OCI-M2 (cell line): ENCODE results near the gene LAMTOR1.

Experiments used
- DNase-seq: peaks from one replicate; lab custom pipeline; 2025; ENCODE audit not compliant: unreplicated experiment; lab: John Stamatoyannopoulos, UW

The LAMTOR1 gene

GRCh38 chr11:72081821-72082453, 21.2 kb downstream of the LAMTOR1 start:
- DNase-seq, result no peak

- DNase-seq, result no peak
Measured at GRCh38 chr11:72081184-72081644, 21.9 kb downstream of the LAMTOR1 start.

- peak; percentile 90 for DNase-seq
Measured at GRCh38 chr11:72080326-72081183, 22.5 kb downstream of the LAMTOR1 start, which contains the start of the genes LRRC51 and NUMA1. Gene LRRC51 (plus strand): TSS chr11:72080850. CDS start chr11:72089084, 8,234 bp downstream. Gene NUMA1 (minus strand): TSS chr11:72080542. CDS start chr11:72035943, 44,599 bp downstream.

- no peak for DNase-seq
Measured at GRCh38 chr11:72079819-72080325, 23.2 kb downstream of the LAMTOR1 start.

GRCh38 chr11:72078477-72078876, 24.6 kb downstream of the LAMTOR1 start:
- no peak for DNase-seq

- no peak for DNase-seq
Measured at GRCh38 chr11:72075756-72076155, 27.3 kb downstream of the LAMTOR1 start.

- DNase-seq, result no peak
Measured at GRCh38 chr11:72075109-72075508, 28.0 kb downstream of the LAMTOR1 start.

GRCh38 chr11:72072348-72072747, 30.7 kb downstream of the LAMTOR1 start:
- no peak for DNase-seq

- DNase-seq, result no peak
Measured at GRCh38 chr11:72070491-72070890, 32.6 kb downstream of the LAMTOR1 start.

GRCh38 chr11:72069787-72070251, 33.3 kb downstream of the LAMTOR1 start:
- no peak for DNase-seq

- DNase-seq, result no peak
Measured at GRCh38 chr11:72069200-72069599, 33.9 kb downstream of the LAMTOR1 start.

GRCh38 chr11:72067676-72068075, 35.4 kb downstream of the LAMTOR1 start:
- no peak for DNase-seq

GRCh38 chr11:72067266-72067665, 35.8 kb downstream of the LAMTOR1 start:
- DNase-seq, result no peak

- no peak for DNase-seq
Measured at GRCh38 chr11:72066855-72067254, 36.2 kb downstream of the LAMTOR1 start.

GRCh38 chr11:72061739-72062396, 41.2 kb downstream of the LAMTOR1 start:
- DNase-seq, result no peak

- DNase-seq, result no peak
Measured at GRCh38 chr11:72058416-72059034, 44.6 kb downstream of the LAMTOR1 start.

- no peak for DNase-seq
Measured at GRCh38 chr11:72048766-72049460, 54.2 kb downstream of the LAMTOR1 start.
